HK-2 (cell line): Measurements from ENCODE around the gene HEMGN.
A peak's percentile ranks its signal among the peaks of the same experiment; 100 is the strongest.
"Not testable (repeated sequence)": the region's sequence is repeated elsewhere in the genome, so short reads cannot be mapped to it uniquely, and the experiment has no call there.

Experiments
- DNase-seq: peaks from one replicate; pipeline ENCODE4 v3.0.0-alpha.2; 2018; ENCODE audit not compliant: unreplicated experiment

The HEMGN gene, protein sequence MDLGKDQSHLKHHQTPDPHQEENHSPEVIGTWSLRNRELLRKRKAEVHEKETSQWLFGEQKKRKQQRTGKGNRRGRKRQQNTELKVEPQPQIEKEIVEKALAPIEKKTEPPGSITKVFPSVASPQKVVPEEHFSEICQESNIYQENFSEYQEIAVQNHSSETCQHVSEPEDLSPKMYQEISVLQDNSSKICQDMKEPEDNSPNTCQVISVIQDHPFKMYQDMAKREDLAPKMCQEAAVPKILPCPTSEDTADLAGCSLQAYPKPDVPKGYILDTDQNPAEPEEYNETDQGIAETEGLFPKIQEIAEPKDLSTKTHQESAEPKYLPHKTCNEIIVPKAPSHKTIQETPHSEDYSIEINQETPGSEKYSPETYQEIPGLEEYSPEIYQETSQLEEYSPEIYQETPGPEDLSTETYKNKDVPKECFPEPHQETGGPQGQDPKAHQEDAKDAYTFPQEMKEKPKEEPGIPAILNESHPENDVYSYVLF

DNA sequence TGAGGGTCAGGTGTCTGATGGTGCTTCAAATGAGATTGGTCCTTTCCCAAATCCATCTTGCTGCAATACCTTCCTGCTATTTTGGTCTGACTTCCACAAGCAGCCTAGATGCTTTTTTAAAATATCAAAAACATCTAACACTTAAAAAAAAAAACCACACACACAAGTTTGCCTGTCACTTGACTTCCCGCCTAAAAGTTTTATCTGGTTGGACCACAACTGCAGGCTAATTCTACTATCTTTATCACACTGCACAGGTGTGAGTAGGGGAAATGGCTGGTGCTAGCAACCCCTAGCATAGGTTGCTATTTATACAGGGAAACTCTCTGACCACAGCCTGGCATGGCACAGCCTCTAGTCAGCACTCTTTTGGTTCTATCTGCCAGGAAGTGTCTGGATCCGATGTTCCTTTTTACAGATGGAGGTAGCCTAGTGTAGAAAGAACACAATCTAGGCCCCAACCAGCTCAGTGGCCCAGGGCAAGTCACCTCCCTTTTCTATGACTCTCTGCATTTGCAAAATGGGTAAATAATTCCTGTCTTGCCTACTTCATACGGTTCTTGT lies at the start of gene HEMGN:
HEMGN (minus strand) TSS at position 92 of the 564 bp plus-strand sequence; CDS start at position 56, 36 bp downstream.
- DNase-seq: no peak

DNA sequence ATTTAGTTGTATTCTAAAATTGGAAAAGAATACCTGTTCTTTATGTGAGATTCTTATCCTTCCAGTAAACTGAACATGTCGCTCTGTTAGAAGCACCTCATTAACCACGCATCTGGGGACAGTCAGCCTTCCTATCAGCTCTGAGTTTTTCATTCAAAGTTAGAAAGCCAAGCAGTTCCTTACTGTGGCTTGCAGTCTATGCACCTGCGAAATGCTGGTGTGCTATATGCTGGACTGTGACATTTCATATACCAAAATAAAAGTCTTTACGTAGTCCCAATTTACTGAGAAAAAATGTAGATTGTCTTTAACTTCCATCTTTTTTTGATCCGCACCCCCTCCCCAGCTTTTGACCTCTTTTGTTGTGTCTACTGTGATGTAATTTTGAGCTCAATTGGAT lies 49.5 kb upstream of the HEMGN start:
- no peak for DNase-seq

DNA sequence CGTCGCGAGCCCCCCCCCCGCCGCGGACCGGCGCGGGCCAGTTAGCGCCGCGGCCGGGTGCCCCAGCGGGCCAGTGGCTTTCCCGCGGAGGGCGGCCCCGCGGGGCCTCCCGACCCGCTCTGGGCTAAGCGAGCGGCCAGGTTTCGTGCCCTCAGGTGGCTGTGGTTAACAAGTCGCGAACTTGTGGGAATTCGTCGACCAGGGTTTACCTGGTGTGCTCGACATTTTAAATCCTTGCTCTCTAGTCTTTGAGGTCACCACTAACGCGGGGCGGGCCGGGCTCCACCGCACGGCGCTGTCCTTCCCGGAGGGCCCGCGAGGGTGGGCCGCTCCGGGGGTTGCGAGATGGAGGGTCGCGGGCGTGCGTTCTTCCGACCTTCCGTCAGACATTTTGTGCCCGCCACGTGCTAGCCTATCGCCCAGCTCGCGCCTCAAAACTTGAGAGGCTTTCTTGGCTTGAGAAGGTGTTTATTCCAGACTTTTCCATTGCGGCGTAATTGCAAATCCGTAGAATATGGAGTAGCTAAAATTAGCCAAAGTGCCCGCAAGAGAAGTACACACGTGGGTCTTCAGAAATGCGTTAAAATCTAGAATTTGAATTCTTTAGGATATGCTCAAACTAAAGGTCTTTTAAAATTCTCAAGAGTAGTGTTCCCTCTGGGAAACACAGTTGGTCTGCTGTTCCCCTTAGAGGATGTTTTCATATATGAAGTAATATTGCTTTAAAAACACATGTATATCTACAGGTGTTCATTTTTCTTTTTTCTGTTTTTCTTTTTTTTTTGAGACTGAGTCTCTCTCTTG lies 47.3 kb upstream of the HEMGN start:
- DNase-seq: no peak

DNA sequence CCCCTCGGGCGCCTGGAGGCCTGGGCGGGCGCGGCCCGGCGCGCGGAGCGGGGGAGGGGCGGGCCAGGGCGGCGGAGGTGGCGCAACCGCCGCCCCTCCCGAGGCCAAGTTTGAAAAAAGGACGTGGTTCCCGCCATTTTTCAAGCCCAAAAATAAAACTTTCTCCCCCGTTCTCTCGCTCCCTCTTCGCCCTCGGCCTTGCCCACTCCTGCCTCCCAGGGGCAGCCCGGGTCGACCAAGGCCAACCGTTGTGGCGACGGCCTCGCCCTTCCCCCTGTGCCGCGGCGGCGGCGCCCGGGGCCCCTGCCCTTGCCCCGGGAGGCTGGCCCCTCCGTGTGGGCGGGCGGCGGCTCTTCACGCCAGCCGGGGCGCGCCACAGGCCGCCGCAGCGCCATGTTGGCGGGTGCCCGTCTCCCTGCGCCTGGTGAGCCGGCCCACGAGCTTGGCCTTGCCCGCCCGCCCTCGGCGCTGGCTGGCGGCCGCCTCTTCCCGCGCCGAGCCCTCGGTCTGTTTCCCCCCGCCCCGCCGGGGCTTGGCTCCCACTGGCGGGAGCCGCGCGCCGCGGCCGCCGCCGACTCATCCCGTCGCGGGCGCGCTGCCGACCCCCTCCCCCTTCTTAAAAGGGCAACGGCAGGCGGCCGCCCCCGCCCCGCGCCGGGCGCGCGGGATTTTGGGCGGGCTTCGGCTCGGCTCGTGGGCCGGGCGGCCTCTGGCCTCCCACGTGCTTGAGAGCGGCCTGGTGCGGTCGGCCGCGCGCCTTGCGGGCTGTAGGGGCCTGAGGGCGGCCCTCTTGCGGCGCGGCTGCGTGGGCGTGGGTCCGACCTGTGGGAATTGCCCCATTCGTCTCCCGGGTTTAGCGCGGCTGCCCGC lies 46.5 kb upstream of the HEMGN start:
- DNase-seq: peak; percentile 81

DNA sequence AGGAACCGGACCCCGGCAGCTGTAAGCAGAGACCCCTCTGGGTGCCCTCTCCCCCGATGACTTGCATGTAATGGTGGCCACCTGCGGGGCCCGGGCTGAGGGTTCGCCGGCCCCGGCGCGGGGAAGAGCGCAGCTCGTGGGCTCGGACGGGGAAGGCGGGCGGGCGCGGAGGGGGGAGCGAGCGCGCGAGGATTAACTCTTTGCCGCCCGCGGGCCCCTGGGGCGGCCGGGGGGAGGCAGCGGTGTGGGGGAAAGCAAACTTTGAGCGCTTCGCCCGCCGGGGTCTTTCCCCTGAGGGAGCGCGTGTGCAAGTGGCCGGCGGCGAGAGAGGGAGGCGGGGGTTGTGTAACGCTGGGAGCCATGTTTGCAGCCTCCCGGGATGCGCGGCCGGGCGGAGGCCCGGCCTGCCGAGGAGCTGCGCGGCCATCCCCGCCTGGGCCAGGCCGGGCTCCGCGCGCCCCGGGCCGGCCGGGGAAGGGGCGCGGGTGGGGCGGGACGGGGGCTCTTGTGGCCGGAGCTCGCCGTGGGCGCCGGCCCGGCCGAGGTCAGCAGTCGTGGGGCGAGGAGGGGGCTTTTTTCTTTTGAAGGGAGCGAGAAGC lies 45.7 kb upstream of the HEMGN start:
- DNase-seq: peak; percentile 50

DNA sequence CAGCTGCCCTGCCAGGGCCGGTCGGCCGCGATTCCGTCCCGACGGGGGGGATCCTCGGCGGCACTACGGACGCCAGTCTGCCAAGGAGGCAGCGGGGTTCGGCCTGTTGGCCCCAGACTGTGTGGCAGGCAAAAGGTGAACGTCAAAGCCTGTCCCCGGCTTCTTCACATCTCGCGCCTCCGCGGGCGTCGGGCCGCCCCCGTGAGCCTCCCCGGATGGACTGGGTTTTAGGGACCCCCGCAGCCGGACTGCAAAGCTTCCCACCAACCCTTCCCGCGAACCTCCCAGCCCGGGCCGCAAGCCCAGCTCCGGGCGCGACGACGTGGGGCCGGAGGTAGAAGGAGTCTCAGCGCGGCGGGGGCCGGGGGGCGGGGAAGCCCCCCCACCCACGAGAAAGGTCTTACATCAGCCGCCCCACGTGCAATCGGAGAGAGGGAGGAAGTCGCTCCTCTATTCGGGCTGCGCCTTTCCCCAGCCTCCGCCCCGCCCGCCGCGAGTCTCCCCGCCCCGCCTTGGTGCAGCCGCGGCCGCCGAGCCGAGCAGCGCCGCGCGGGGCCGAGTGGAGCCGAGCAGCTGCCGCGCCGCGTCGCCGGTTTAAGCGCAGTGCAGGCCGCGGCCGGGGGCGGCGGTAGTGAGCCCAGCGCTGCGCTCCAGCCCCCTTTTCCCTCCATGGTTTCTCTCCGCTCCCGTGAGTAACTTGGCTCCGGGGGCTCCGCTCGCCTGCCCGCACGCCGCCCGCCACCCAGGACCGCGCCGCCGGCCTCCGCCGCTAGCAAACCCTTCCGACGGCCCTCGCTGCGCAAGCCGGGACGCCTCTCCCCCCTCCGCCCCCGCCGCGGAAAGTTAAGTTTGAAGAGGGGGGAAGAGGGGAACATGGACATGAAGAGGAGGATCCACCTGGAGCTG lies 45.0 kb upstream of the HEMGN start, which contains the start of gene ANP32B:
ANP32B (plus strand) TSS at position 659 of the 906 bp plus-strand sequence; CDS start at position 874, 215 bp downstream.
- peak; percentile 95 for DNase-seq

DNA sequence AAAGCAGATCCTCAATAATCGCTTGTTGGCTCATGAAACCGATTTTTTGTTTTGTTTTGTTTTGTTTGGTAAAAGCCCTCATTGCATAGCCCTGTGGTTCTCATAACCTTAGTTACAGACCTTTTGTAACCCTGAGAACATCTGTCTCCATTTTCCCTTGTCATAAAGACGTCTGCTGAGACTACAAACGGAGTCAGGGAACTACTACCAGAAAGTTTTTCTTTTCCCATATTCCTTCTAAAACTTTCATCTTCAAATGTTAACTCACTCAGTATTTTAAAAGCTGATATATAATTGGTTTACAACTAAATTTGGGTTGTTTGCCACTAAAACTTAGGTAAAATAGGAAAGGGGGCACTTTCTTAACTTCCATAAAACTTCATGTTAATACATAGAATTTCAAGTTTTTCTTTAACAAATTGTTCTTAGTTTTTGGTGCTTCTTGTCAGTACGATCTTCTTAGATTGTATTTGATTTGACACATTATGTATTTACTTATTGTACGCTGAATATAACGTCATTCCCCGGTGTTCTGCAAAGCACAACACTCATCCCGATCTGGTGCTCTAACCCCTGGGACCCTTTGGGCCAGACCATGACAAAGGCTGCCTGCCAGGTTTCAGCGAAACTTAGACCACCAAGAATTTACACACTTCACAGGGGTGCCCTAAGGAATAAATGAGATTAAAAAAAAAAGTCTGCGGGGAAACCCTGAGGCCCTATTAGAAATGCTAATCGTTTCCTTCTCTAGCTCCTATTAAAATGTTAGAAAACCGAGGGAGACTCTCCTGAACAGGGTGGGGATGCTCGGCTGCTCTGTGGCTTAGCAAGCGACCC lies 44.1 kb upstream of the HEMGN start:
- no peak for DNase-seq

DNA sequence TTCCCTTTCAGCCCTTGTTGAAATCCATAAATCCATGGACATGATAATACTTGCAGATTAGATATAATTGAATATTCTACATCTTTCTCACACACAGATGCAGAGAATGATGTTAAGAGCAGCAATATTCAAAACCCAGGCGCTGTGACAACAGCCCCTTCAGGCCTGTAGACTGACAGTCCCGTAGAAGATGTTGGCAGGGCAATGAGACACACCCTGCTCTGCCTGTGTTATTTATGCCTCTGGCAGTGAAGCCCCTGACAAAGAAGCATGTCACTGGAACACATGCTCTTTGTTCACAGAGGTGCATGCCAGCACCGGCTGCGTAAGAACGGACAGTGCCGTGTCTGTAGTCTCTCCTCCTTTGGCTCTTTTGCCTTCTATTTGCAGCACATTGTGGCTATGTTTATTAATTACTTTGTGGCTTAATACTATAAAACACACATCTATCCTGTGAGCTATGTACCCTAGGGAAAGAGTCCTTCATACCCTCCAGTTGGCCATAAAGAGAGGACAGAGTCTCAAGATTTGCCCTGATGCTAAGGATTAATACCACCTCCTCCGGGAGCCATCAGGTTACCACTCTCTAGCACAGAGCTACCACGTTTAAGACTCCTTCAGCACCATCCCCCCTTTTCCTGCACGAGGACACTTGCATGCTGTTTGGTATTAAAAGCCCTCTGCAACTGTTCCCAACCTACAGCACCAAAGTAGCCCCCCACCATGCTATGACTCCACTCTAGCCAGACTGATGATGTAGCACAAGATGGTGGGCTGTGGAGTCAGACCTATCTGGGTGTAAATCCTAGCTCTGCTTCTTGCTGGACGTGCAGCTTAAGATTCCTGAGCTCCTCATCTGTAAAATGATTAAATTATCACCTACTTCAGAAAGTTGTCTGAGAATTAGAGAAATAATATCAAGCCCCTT lies 43.2 kb upstream of the HEMGN start:
- DNase-seq: no peak

DNA sequence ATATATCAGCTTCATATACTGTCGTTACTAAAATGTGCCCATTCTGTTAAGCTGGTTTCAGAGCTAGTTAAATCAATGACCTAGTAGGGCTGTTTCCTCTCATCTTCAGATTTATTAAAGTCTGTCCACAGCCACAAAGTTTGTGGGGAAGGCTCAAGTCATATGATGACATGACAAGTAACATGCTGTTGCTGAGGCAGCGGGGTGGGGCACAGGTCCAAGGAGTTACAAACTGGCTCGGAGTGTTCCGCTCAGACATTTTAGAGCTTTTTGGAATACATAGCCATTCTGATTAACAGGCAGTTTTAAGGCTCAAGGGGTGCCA lies 42.5 kb upstream of the HEMGN start:
- DNase-seq: no peak

DNA sequence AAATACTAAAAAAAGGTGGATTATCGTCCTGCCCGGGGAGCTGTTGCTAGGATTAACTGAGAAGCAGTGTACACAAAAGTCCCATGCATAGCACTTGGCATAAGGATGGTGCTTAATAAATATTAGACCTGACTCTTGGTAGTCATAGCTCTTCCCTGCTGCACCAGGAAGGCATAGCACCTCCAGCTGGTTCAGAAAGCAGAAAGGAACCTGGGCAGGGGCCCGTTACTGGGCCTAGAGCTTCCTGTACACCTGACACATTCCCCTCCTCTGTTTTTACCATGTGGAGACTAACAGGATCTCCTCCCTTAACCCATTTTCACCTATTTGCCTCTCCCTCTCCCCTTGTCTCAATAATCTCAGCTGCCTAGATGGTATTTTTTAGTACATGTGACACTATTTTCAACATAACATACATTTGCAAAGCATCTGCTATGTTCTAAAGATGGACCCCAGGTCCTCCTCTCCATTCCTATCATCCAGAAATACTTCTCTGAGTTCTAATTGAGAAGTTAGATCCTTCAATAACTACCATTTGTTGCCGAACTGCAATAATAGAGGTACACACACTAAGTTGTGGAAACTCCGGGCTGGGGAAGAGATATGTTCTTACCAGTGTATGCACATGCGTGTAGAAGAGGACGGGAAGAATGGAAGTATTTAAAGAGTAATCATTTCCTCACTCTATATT lies 42.0 kb upstream of the HEMGN start:
- DNase-seq: no peak

DNA sequence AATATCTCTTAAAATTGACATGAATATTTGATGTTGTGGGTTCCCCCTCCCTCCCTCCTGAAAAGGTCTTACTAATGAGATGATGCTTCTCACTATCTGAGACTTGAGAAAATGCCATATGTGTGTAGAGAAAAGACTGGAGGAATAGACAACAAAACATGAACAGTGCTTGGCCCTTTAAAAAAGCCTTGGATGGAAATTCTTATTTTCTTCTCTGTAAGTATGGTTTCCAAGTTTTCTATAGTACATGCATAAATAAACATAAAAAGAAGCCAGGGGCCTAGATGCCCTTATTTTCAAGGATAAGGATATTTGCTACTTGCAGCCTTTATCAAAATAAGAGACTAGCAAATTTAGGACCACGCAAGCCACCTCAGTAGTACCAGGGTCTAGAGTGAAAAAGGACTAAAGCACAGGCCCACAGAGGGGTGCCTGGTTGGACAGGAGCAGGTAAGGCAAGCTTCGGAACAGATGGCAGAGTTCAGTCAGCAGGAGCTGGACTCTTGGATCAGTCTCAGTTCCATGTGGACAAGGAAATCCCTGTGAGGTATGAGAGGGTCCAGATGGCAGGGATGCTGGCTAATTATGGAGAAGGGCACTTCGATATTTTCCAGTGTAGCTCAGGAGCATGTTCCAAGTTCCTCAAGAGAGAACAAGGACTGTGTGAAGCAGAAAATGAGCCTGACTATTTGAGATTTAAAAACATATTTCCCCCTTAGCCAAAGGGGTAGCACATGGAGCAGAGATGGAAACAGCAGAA lies 40.6 kb upstream of the HEMGN start:
- no peak for DNase-seq

DNA sequence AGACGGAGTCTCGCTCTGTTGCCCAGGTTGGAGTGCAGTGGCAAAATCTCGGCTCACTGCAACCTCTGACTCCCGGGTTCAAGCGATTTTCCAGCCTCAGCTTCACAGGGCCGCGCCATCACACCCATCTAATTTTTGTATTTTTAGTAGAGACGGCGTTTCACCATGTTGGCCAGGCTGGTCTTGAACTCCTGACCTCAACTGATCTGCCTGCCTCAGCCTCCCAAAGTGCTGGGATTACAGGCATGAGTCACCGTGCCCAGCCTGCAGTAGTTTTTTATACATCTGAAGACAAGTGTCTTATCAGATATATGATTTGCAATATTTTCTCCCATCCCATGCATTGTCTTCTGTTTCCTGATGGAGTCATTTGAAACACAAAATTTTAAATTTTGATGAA lies 38.7 kb upstream of the HEMGN start:
- not testable (repeated sequence) for DNase-seq

DNA sequence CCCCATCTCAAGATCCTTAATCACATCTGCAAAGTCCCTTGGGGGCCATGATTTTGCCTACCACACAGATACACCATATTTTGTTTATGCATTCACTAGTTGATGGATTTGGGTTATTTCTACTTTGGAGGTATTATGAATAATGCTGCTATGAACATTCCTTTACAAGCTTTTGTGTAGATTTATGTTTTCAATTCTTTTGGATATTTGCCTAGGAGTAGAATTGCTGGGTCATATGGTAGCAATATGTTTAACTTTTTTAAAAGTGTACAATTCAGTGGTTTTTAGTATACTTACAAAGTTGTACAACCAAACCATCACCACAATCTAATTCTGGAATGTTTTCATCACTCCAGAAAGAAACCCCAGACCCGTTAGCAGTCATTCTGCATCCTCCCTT lies 37.4 kb upstream of the HEMGN start:
- no peak for DNase-seq

DNA sequence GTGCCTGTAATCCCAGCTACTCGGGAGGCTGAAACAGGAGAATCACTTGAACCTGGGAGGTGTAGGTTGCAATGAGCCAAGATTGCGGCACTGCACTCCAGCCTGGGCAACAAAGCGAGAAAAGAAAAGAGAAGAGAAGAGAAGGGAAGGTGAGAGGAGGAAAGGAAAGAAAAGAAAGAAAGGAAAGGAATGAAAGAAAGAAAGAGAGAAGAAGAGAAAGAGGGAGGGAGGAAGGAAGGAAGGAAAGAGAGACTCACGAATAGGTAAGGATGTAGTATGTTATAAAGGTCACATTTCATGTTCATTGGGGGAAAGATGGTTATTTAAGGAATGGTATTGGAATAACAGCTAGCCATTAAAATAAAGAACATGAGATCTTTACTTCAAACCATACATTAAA lies 34.8 kb upstream of the HEMGN start:
- no peak for DNase-seq

DNA sequence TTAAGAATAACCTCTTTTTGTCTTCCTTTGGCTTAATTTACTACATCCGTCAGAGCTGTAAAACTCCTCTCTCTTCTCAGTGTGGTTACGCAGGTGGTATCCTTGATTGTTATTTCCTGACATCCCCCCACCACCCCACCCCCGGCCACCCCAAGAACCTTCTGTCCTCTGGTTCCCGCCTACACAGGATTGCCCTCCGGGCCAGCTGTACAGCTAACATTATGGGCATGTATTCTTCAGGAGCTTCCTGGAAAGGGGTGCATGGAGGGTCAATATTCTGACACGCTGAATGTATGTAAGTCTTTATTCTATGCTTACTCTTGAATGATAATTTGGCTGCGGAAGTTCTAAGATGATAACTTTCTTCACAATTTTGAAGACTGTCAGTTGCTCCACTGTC lies 32.2 kb upstream of the HEMGN start:
- no peak for DNase-seq

DNA sequence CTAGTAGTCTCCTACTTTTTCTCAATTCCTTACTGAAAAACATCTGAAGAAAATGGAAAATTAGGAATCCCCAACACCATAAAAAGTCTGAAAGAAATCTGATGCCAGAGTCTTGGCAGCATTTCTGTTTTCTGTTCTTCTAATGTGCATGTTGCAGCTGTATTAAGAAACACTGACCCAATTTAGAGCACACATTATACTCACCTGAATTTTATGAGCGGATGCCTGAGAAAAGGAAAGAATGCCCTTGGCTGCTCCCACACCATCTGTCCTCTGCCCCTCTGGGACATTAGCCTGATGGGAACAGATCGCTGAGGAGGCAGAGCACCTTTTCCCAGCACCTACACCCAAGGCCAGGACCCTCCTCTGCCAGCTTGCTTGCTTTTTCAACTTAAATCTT lies 31.0 kb upstream of the HEMGN start:
- no peak for DNase-seq

DNA sequence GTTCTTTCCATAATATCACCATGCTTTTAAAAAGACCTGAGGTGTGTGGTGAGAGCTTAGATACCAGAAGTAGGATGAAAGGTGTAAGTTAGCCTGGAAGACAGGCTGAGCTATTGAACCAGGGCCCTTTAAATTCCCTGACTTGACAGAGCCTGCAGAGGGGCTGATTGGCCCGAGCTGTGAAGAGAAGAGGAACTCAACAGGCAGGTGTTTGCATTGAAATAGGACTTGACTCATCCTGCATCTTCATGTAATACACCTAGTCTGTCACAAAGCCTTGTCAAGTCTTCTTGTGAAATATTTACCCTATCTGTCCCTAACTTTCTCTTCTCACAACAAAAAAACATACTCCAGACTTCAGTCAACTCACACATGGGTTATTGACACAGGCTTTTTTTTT lies 28.5 kb upstream of the HEMGN start:
- no peak for DNase-seq
